Measurements from ENCODE around the gene STK40.

Gene STK40

DNA sequence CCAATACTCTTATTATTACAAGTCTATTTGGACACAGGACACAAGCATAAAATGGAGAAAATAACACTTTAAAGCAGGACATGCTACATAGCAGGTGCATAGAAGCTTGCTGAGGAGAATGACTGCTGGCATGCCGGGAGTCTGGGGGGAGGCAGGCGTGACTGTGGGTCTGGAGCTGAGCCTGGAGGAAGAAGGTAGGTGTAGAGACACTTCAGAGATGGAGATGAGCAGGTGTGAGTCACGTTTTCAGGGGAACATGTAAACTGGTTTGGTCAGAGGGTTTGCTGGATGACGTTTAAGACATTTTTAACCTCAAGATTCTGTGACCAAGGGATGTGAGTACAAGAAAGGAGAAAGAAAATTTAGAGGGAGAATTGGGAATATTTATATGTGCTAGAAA, 40.1 kb upstream of the STK40 start:
- Histone ChIP-seq H3K4me1 (ENCODE audit: control insufficient read depth, low read length) (peaks cover 4% of the 10 kb centered on the region), H3K9me2 (replicated peaks; ENCODE audit: control insufficient read depth, low read length) (no peaks in the 10 kb centered on the region), H3K4me2 (ENCODE audit: low read length) (no peak overlapping the region), H3K27ac (ENCODE audit: low read depth, low read length) (no peak overlapping the region), H3K4me3 (ENCODE audit: low read length) (no peak overlapping the region), H3K79me2 (ENCODE audit: control insufficient read depth, low read length) (no peaks in the 10 kb centered on the region), H3K9me3 (ENCODE audit: control insufficient read depth, insufficient read depth, low read length) (no peaks in the 10 kb centered on the region), H3K36me3 (ENCODE audit: control insufficient read depth, low read length) (no peaks in the 10 kb centered on the region), H4K20me1 (ENCODE audit: control insufficient read depth, insufficient read depth, low read depth, low read length) (no peaks in the 10 kb centered on the region), H3K27me3 (ENCODE audit: control insufficient read depth, low read length) (no peaks in the 10 kb centered on the region), H3F3A (ENCODE audit: control insufficient read depth, insufficient read depth) (no peaks in the 10 kb centered on the region)
- TF ChIP-seq, protein P1, sequence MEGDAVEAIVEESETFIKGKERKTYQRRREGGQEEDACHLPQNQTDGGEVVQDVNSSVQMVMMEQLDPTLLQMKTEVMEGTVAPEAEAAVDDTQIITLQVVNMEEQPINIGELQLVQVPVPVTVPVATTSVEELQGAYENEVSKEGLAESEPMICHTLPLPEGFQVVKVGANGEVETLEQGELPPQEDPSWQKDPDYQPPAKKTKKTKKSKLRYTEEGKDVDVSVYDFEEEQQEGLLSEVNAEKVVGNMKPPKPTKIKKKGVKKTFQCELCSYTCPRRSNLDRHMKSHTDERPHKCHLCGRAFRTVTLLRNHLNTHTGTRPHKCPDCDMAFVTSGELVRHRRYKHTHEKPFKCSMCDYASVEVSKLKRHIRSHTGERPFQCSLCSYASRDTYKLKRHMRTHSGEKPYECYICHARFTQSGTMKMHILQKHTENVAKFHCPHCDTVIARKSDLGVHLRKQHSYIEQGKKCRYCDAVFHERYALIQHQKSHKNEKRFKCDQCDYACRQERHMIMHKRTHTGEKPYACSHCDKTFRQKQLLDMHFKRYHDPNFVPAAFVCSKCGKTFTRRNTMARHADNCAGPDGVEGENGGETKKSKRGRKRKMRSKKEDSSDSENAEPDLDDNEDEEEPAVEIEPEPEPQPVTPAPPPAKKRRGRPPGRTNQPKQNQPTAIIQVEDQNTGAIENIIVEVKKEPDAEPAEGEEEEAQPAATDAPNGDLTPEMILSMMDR (IDR thresholded peaks at IDR 0.05; ENCODE audit: low read depth, low read length, poor library complexity, severe bottlenecking) = no peak
- no peak for TF ChIP-seq EZH2phosphoT487 (IDR thresholded peaks at IDR 0.05; ENCODE audit: borderline replicate concordance, low read length)

DNA sequence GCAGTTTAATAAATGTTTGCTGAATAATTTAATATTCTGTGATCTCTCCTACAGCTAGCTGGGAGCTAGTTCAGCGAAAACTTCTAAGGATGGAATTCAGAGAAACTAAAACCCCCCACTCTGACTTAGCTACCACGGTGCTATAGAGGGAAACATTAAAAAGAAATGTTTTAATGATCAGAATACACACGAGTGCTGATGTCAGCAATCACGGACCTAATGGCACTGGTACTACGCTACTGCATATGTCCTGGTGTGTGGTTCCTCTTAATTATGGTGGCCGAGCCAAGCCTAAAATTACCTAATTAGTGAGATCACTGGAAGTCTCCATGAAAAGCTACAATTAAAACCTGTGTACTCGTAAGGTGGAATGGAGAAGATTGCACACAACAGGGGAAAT, 35.9 kb upstream of the STK40 start:
- no peaks in the 10 kb centered on the region for H3K36me3 ChIP-seq (ENCODE audit: control insufficient read depth, low read length)

DNA sequence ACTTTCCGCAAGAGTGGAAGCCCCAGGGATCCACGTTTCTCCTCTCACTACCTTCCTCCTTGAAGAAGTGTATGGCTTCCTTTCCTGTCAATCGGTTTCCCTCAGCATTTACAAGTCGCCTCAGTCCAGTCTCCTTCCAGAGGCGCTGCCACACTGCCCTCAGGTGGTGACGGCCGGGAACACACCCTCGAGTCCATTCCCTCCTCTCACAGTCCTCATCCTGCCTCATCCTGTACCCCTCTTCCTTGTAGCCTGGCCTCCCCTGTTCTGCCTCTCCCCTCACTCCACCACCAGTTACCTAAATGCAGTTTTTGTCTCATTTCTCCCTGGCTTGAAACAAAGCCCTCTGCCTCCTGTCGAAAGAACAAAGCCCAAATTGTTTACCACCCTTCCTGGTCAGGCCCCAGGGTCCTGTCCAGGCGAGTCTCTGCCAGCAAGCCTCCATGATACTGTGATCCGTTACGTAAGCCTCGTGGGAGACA, 35.2 kb upstream of the STK40 start:
- H4K20me1 ChIP-seq (ENCODE audit: control insufficient read depth, insufficient read depth, low read depth, low read length) = no peaks in the 10 kb centered on the region
- H3K4me3 ChIP-seq (ENCODE audit: low read length) = peak overlapping the region; percentile 30
- H3K9me3 ChIP-seq (ENCODE audit: control insufficient read depth, insufficient read depth, low read length) = no peaks in the 10 kb centered on the region
- H3K9me2 ChIP-seq (replicated peaks; ENCODE audit: control insufficient read depth, low read length) = no peaks in the 10 kb centered on the region
- TF ChIP-seq, protein P1 (IDR thresholded peaks at IDR 0.05; ENCODE audit: low read depth, low read length, poor library complexity, severe bottlenecking) = peak; percentile 93
- no peak for TF ChIP-seq EZH2phosphoT487 (IDR thresholded peaks at IDR 0.05; ENCODE audit: borderline replicate concordance, low read length)
- H3K27me3 ChIP-seq (ENCODE audit: control insufficient read depth, low read length) = no peaks in the 10 kb centered on the region
- no peaks in the 10 kb centered on the region for H3K79me2 ChIP-seq (ENCODE audit: control insufficient read depth, low read length)
- peak overlapping the region; percentile 58 for H3K4me2 ChIP-seq (ENCODE audit: low read length)
- H3F3A ChIP-seq (ENCODE audit: control insufficient read depth, insufficient read depth) = no peaks in the 10 kb centered on the region
- H3K36me3 ChIP-seq (ENCODE audit: control insufficient read depth, low read length) = no peaks in the 10 kb centered on the region
- peak overlapping the region; percentile 22; the same call in 1 of the 2 replicates for H3K27ac ChIP-seq (ENCODE audit: low read depth, low read length)
- peaks cover 25% of the 10 kb centered on the region for H3K4me1 ChIP-seq (ENCODE audit: control insufficient read depth, low read length)

More for the DNA sequence above, 35.9 kb upstream of the STK40 start:
- Histone ChIP-seq H3K27me3 (ENCODE audit: control insufficient read depth, low read length) (no peaks in the 10 kb centered on the region), H4K20me1 (ENCODE audit: control insufficient read depth, insufficient read depth, low read depth, low read length) (no peaks in the 10 kb centered on the region), H3K4me3 (ENCODE audit: low read length) (no peak overlapping the region), H3K79me2 (ENCODE audit: control insufficient read depth, low read length) (no peaks in the 10 kb centered on the region), H3K4me2 (ENCODE audit: low read length) (no peak overlapping the region), H3K27ac (ENCODE audit: low read depth, low read length) (no peak overlapping the region), H3K9me3 (ENCODE audit: control insufficient read depth, insufficient read depth, low read length) (no peaks in the 10 kb centered on the region), H3K9me2 (replicated peaks; ENCODE audit: control insufficient read depth, low read length) (no peaks in the 10 kb centered on the region), H3F3A (ENCODE audit: control insufficient read depth, insufficient read depth) (no peaks in the 10 kb centered on the region), H3K4me1 (ENCODE audit: control insufficient read depth, low read length) (peaks cover 25% of the 10 kb centered on the region)
- no peak for TF ChIP-seq EZH2phosphoT487 (IDR thresholded peaks at IDR 0.05; ENCODE audit: borderline replicate concordance, low read length)
- TF ChIP-seq, protein P1 (IDR thresholded peaks at IDR 0.05; ENCODE audit: low read depth, low read length, poor library complexity, severe bottlenecking) = no peak

Data from DOHH2 (cell line).